Stimulated activated CD8-positive, alpha-beta memory T cell treated with anti-CD3 and anti-CD28 coated beads, Interleukin-4, amount 100 ng/mL, for 48 hours (primary cell): ENCODE data around the gene CDH20.

Experiments
- DNase-seq: peaks from one replicate; pipeline ENCODE4 v3.0.0-alpha.2; 2020

The CDH20 gene

DNA sequence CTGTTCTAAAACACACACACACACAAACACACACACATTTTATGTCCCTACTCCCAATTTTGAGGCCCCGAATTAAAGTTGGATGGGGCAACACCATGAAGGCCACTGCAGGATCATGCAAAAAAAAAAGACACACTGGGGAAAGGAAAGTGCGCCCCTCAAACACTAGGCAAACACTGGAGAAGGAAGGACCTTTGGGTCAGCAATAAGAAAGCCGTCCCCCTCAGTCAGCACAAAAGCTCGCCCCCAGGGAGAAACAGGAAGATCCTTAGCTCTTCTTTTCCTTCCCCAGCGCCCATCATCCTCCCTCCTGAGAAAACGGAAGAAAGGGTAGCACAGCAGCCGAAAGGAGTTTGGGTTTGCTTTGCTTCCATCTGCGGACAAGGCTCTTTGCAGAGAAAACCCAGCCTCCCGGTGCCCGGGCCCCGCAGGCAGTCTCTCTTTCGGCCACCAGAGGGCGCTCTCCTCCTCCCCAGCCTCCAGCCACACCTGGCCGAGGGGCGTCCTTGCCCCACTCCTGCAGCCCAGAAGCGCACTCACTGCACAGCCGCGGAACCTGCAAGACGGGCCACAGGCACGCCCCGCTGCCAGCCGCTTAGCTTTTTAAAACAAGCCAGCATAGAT is 248.5 kb downstream of the CDH20 start:
- peak; percentile 84 for DNase-seq

GRCh38 chr18:61582202-61582710 is 249.0 kb downstream of the CDH20 start:
- DNase-seq: no peak

DNA sequence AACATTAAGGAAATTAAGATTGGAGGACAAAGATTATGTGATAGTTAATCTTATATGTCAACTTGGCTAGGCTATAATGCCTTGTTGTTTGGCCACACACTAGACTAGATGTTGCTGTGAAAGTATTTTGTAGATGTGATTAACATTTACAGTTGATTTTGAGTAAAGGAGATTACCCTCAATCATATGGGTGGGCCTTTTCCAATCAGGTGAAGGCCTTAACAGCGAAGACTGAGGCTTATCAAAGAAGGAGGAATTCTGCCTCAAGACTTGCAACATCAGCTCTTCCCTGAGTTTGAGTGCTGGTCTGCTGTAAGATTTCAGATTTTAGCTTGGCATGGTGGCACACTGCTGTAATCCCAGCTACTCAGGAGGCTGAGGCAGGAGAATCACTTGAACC is 250.3 kb downstream of the CDH20 start:
- no peak for DNase-seq

- no peak for DNase-seq
Measured at GRCh38 chr18:61587865-61588264, 254.6 kb downstream of the CDH20 start.

DNA sequence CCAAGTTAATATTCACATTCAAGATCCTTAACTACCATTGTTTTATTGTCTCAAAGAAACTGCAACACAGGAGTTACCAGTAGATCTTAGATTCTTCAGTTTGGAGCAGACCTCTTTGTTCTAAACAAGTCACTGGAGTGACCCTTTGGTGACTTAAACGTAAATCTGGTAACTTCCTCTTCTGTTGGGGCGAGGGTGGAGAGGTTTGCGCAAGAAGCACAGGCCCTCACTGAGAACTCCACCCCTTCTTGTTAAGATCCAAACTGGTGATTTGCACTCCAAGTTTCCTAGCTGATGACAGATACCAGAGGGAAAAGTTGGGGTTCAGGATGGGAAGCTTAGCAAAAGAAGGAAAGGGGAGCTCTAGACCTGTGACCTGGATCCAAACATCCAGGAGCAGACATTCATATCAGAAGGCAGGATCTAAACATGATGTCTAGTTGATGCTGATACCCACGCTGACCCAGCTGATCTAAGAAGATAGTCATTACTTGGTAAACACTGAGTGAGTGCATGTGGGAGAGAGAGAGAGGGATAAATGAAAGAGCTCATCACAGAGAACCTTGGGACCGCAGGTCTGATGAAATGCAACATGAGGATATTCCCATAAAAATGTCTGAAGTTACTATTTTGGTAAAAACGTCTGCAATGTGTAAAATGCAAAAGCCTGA is 256.0 kb downstream of the CDH20 start:
- no peak for DNase-seq

GRCh38 chr18:61589724-61590065 is 256.5 kb downstream of the CDH20 start:
- no peak for DNase-seq

DNA sequence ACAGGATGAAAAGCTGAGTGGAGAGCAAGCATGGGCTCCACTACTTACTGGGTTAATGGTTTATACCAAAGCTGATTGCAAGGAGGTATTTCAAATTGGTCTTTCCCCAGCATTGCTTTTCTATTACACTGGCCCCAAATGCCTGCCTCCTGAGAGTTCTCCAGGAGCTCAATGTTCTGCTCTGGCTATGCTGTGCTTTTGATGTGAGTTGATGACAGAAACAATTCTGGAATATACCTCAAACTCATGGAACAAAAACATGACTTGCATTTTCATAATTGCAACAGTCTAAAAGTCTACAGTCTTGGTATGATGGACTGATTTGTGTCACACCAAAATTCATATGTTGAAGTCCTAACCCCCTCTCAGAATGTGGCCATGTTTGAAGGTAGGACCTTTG is 258.0 kb downstream of the CDH20 start:
- no peak for DNase-seq

DNA sequence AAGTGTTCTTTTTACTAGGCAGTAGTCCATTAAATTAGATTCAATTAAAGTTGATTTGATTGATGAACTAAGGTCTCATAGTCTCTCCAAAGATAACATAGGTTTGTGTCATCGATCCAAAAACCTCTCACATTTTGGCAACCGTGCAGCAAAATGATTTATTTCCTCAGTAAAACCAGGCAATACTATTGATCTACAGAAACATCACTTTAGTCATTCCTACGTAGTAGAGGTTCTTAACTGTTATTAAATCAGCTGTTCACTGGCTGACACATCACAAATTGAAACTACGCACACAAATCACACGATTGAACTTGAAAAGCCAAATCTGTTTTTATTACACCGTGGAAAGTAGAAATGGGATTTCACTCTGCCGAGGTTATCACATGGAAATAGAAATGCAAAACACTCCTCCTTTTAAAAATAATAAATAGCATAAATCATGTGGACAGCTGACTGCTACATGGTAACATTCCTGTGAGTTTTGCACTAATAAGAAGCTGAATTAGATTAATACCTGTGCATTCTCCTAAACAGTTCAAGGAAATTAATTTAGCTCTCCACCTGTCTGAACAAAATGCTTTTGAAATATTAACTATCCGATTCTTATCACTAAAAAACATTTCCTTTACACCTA is 262.5 kb downstream of the CDH20 start:
- no peak for DNase-seq

GRCh38 chr18:61596296-61596695 is 263.1 kb downstream of the CDH20 start:
- DNase-seq: no peak

DNA sequence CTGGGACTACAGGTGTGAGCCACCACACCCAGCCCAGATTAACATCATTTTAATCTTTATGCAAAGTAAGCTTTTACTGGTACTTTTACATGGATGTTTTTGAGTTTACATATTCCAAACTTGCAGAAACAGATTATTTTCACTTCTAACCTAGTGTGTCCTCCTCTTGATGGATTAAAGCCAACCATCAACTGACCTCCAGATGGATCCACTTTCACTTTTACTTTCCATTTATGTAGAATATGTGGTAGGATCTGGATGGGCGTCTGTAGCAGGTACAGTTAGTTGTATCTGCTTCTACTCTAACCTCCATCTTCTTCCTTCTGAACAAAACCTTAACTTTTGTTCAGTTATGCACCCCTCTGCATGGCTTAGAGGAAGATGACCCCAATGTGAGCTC is 264.1 kb downstream of the CDH20 start:
- DNase-seq: no peak

GRCh38 chr18:61600422-61600821 is 267.2 kb downstream of the CDH20 start:
- DNase-seq: no peak

DNA sequence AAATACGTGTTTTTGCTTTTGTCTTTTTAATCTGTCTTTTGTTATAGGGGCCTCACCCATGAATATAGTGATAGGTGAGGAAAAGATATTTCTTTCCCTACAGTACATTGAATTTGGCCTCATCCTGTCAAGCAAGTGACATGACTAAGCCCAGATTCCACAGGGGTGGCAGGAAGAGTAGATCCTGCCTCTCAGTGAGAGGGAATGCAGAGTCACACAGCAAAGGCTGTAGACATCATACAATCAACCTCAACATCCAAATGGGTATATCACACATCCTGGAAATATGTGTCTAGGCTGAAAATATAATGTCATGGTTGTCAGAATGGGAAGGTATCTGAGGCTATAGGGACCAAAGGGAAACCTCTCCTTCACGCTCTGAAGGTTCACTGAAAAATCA is 269.6 kb downstream of the CDH20 start:
- no peak for DNase-seq
